Stimulated activated naive CD4-positive, alpha-beta T cell treated with Interleukin-2 at 50 U/mL for 16 hours (primary cell): ENCODE measurements around the gene BMP8B.

Experiments
- DNase-seq: peaks from one replicate; lab custom pipeline; 2025; lab: John Stamatoyannopoulos, UW

BMP8B gene

DNA sequence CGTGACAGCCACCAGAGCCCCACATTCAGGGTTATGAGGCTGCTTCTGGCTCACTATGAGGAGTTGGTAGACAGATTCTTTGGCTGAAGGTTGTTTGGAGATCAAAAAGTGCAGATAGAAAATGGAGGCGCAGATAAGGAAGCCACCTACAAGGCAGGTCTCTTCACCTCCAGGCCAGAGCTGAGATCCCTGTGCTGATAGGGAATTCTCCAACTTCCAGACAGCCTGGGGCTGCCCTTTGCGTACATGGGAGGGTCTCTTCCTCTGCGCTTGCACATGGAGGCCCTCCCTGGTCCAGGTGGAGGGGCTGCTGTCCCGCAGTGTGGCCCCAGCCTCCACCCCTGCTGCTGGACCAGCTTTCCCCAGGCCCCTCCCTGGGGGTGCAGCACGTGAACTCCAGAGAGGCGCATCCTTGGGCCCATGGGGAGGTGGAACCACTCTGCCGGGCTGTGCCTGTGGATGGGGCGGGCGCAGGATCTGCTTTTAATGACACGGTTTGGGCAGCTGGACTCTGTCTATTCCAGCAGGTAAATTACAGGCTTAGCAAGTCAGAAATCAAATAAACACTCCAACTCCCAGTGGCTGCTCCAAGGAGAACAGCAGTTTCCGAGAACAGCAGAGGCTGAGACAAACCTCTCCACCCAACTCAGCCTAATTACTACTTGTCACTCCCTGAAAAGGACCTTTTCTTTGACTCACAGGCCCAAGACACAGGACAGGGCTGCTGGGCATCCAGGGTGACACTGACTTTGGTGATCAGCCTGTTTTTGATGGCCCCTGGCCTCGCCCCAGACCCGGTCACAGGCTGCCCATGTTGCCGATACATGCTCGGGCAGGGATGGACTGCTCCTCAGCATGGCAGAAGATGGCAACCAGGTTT lies 29.9 kb downstream of the BMP8B start:
- DNase-seq = no peak

GRCh38 chr1:39757501-39757900 lies 31.2 kb downstream of the BMP8B start:
- no peak for DNase-seq

GRCh38 chr1:39755965-39756659 lies 32.6 kb downstream of the BMP8B start:
- DNase-seq = no peak

DNA sequence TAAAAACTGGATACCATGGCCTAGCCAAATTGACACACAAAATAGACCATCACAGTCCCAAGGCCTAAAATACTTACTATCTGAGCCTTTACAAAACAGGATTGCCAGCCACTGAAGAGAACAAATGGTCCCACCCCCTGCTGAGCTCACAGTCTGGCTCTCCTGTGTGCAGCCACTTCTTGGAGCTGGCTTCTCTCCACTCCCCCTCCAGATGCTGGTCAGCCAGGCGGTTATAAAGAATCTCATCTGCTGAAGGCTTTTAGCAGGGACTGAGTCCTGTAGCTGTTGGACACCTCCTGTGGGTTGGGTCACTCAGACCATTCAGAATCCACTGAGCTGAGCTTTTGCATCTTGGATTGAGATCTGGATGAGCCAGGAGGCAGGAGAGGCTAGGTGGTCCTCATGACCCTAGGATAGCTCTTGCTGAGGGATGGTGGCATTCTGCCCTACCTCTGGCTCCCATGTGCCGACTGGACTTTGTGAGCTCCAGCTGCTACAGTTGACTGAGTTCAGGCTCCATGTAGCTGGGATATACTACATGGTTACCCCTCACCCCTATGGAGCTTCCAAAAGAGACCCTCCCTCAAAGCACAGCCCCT lies 33.7 kb downstream of the BMP8B start:
- no peak for DNase-seq

- no peak for DNase-seq
These were observed 34.6 kb downstream of the BMP8B start for GRCh38 chr1:39754026-39754570.

DNA sequence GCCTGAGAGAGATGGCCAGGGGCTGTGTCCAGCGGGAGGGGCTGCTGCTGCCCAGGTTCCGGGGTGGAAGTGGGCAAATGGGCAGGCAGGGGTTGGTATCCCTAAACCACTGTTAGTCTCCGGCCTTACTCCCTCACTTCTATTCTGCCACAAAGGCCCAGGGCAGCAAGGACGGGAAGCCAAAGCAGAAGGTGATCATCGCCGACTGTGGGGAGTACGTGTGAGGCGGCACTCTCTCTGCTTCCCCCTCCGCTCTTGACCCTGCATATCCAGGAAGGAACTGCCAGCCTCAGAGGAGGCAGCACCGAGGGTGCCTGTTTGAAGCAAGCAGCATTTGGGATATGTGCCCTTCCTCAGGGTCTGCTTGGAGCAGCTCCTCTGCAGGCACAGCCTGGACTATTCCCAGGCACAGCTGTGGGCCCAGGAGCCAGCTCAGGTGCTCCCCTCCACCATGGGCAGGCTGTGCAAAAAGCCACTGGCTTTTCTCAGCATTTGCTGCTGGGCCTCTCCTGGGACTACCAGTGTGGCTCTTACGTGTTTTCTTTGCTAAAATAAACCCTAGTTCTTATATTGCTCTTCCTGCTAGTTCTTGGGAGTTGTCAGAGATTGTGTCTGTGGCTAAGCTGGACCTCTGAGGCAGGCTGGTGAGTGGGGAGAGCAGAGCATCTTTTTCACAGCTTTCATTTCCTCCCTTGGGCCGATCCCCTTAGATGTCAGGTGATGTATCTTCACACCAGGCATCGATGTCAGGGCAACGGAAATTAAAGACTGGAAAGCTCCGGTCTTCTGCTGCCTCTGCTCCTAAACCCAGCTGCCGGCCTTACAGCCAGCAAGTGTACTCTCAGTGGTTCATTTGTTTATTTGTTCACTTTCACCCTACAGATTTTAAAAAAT lies 35.3 kb downstream of the BMP8B start:
- DNase-seq = no peak

GRCh38 chr1:39752703-39753102 lies 36.0 kb downstream of the BMP8B start:
- DNase-seq = no peak

DNA sequence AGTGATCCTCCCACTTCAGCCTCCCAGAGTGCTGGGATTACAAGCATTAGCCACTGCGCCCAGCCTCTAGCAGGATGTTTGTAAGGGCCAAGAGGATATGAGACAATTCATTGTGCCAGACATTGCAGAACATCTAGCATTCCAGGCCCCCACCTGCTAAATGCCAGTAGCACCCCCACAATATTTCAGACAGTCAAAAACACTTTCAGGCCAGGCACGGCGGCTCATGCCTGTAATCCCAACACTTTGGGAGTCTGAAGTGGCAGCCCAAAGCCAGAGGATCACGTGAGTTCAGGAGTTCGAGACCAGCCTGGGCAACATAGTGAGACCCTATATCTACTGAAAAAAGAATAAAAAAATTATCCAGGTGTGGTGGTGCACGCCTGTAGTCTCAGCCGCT lies 37.1 kb downstream of the BMP8B start:
- DNase-seq = no peak

DNA sequence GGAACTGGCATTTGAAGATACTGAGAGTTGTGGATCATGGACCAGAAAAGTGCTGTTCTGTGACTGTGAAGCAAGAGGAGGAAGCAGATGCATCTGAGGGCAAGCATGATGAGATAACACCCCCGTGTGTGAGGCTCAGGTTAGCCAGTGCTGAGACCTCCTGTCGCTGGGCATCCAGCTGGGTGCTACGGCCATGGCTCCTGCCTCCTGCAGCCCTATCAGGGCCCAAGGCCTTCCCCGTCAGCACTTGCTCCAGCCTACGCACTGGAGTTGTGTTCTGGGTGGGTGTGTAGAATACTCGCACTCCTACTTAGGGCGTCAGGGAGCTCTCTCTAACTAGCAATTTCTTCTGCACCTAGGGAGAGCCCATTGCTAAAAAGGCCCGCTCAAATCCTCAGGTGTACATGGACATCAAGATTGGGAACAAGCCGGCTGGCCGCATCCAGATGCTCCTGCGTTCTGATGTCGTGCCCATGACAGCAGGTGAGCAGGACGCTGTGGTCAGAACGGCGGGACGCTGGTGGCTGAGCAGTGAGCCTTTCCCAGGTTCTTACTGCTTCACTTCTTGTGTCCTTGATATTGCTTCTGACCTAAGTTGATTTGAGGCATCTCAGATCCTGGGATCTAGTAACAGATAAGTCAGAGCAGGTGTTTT lies 43.5 kb downstream of the BMP8B start:
- DNase-seq = no peak

DNA sequence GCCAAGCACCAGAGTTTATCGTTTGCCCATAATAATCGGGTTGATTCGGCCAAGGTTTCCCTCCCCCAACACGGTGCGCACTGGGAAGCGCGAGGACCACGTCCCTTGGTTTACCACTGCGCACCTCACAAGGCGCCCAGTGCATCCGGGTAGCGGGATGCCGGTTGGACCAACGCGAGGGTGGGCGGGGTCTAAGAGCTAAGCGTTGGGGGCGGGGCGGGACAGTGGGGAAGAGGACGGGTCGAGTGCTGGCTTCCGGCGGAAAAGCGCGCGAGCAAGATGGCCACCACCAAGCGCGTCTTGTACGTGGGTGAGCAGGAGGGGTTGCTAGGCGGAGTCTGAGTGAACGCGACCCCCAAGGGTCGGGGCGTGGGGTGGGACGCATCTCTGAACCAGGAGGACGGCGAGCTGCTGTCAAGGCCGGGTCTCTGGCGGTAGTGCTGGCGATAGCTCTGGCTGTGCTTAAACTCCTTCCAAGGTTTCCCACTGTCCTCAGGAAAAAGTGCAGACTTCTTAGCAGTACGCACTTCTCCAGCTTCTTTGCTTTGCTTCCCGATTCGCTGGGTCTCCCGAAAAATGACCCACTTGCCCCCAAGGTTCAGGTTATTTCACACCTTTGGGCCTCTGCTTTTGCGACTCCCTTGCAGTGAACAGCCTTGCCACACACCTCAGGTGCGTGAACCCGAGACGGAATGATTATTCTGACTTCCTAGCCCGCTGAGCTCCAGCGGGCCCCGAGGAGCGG lies 49.9 kb downstream of the BMP8B start, which contains the start of gene PPIE:
Gene PPIE (plus strand): TSS at position 261 of the 745 bp plus-strand sequence. CDS start 19 bp downstream, at position 280.
- peak; percentile 97 for DNase-seq

DNA sequence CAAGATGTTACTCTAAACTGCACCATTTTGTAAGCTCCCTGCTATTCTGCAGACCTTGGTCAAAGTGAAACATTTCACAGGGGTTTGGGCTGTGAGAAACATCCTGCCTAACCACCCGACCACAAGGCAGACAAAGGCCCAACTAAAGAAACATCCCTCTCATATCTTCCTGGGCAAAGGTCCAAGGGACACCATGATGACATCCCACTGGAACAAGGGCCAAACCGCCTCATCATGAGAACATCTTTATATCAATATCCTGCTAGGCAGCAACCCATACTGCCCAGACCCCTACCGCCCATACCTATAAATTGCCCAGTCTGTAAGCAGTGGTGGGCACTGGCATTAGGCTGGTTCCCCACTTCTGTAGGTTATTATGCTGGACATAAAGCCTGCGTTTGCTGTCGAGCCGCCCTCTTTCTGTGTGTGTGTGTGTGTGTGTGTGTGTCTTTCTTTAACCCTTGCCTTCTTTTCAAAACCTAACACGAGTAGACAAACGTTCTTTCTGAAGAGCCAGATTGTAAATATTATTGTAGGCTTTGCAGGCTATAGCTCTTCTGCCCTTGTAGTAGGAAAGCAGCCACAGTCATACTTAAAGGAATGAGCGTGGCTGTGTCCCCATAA lies 51.0 kb downstream of the BMP8B start:
- DNase-seq = no peak

GRCh38 chr1:39735731-39736130 lies 52.9 kb downstream of the BMP8B start:
- DNase-seq = no peak

DNA sequence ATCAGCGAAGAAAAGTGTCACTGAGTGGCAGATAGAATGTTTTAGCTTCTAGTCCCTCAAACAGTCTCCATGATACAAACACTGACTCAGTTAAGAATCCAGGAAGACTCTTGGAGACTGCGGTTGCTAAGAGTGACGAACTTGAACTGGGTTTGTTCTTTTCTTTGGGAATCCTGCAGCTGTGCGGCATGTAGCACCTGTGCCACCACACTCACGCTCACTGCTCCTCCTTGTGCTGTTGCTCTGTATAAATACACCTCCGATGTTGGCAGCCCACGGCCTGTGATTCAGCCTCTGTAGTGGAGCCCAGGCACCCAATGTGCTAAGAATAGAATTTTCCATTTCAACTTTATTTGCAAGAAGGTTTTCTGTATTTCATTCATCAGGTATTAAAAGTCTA lies 55.5 kb downstream of the BMP8B start:
- DNase-seq = no peak

GRCh38 chr1:39732730-39733129 lies 55.9 kb downstream of the BMP8B start:
- no peak for DNase-seq

GRCh38 chr1:39729842-39730241 lies 58.8 kb downstream of the BMP8B start:
- DNase-seq = no peak

DNA sequence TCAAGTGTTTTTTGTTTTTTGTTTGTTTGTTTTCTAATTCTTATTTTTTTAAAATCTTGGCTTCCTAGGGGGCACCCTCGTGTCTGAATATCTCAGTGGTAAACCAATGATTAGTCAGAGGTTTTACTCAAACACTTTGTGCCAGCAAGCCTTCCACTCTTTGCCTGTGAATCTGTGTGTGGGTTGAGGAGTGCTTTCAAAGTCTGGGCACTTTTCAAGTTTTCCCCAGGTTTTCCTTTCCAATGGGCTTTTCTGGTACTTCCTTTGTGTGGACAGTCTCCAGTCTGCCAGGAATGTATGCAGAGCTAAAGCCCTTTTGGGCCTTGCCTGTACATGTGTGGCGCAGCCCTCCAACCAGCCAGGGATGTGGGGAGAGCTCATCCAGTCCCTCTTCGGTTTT lies 59.6 kb downstream of the BMP8B start:
- no peak for DNase-seq

GRCh38 chr1:39727932-39728317 lies 60.7 kb downstream of the BMP8B start:
- no peak for DNase-seq

- no peak for DNase-seq
These were observed 61.3 kb downstream of the BMP8B start for GRCh38 chr1:39727221-39727931.

DNA sequence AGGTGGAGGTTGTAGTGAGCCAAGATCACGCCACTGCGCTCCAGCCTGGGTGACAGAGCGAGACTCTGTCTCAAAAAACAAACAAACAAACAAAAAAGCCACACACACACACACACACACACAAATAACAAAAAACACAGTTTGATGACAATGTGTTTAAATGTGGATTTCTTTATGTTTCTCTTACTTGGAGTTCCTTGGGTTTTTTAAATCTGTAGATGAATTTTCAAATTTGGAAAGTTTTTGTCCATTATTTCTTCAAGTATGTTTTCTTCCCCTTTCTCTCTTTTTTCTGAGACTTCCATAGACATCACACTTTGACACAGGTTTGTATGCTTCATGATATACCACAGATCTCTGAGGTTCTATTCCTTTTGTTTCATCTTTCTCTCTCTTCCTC lies 62.1 kb downstream of the BMP8B start:
- no peak for DNase-seq
